Chondrocyte (in vitro differentiated cells): ENCODE data around the gene SERPINB7. TPM values are rescaled to one million over a fixed set of nuclear protein-coding genes. Genes with fewer than 3 reads are reported as not detected.

Experiments used
- DNase-seq: peaks from one replicate; pipeline ENCODE4 v3.0.0; 2021; ENCODE audit warnings: mixed read lengths, low spot score
- H3K27ac Mint-ChIP-seq: one replicate; pipeline ENCODE4 v1.8.0; 2021; ENCODE audit warnings: mild to moderate bottlenecking, moderate library complexity, mixed read lengths; ENCODE audit not compliant: unreplicated experiment
- H3K27me3 Mint-ChIP-seq: 2 replicates; pipeline ENCODE4 v1.8.0; 2021; ENCODE audit warnings: low read depth, mixed read lengths
- H3K36me3 Mint-ChIP-seq: 2 replicates; pipeline ENCODE4 v1.8.0; 2021; ENCODE audit warnings: low read depth, mixed read lengths
- H3K4me1 Mint-ChIP-seq: 2 replicates; pipeline ENCODE4 v1.8.0; 2021; ENCODE audit warnings: low read depth, mild to moderate bottlenecking, mixed read lengths
- H3K4me3 Mint-ChIP-seq: one replicate; pipeline ENCODE4 v1.8.0; 2021; ENCODE audit warnings: mild to moderate bottlenecking, moderate library complexity, mixed read lengths; ENCODE audit not compliant: unreplicated experiment
- H3K9me3 Mint-ChIP-seq: 2 replicates; pipeline ENCODE4 v1.8.0; 2021; ENCODE audit warnings: low read depth, mixed read lengths
- CTCF ChIP-seq: fragments of 200-600 bp; sonication (generic); IDR thresholded peaks from 2 replicates; pipeline ENCODE4 v1.5.0; 2021; ENCODE audit warnings: antibody characterized with exemption, mild to moderate bottlenecking, moderate library complexity
- total RNA-seq: library from RNA; stranded (reverse); gene quantifications from 3 replicates; pipeline ENCODE4 v1.2.1, GENCODE V29; 2021

Gene SERPINB7
- total RNA-seq, 1 donor from 2014 or later: not detected

GRCh38 chr18:63837590-63837989 lies 62.4 kb downstream of the SERPINB7 start:
- H3K4me1 Mint-ChIP-seq: no peaks in the 10 kb centered on the region
- no peaks in the 10 kb centered on the region for H3K9me3 Mint-ChIP-seq
- no peaks in the 10 kb centered on the region for H3K36me3 Mint-ChIP-seq
- H3K27ac Mint-ChIP-seq: no peak overlapping the region
- TF ChIP-seq CTCF: no peak
- DNase-seq: no peak
- no peak overlapping the region for H3K4me3 Mint-ChIP-seq
- peaks cover 39% of the 10 kb centered on the region for H3K27me3 Mint-ChIP-seq

GRCh38 chr18:63843008-63843407 lies 67.8 kb downstream of the SERPINB7 start:
- H3K9me3 Mint-ChIP-seq: no peaks in the 10 kb centered on the region
- H3K36me3 Mint-ChIP-seq: no peaks in the 10 kb centered on the region
- no peak overlapping the region for H3K27ac Mint-ChIP-seq
- H3K4me3 Mint-ChIP-seq: no peak overlapping the region
- no peaks in the 10 kb centered on the region for H3K4me1 Mint-ChIP-seq
- DNase-seq: no peak
- no peak for TF ChIP-seq CTCF
- H3K27me3 Mint-ChIP-seq: peaks cover 46% of the 10 kb centered on the region

- peak; percentile 80 for TF ChIP-seq CTCF
- Mint-ChIP-seq H3K4me1 (no peaks in the 10 kb centered on the region), H3K27me3 (peaks cover 47% of the 10 kb centered on the region), H3K4me3 (no peak overlapping the region), H3K27ac (no peak overlapping the region), H3K36me3 (no peaks in the 10 kb centered on the region), H3K9me3 (no peaks in the 10 kb centered on the region)
- no peak for DNase-seq
Observed at GRCh38 chr18:63844254-63844653, 69.0 kb downstream of the SERPINB7 start.

GRCh38 chr18:63848159-63848558 lies 72.9 kb downstream of the SERPINB7 start:
- H3K27ac Mint-ChIP-seq: no peak overlapping the region
- DNase-seq: no peak

GRCh38 chr18:63850020-63850419 lies 74.8 kb downstream of the SERPINB7 start:
- H3K27ac Mint-ChIP-seq: no peak overlapping the region

More at GRCh38 chr18:63848159-63848558, 72.9 kb downstream of the SERPINB7 start:
- H3K4me1 Mint-ChIP-seq: no peaks in the 10 kb centered on the region
- peak; percentile 83 for TF ChIP-seq CTCF
- peaks cover 31% of the 10 kb centered on the region for H3K27me3 Mint-ChIP-seq
- no peak overlapping the region for H3K4me3 Mint-ChIP-seq
- no peaks in the 10 kb centered on the region for H3K9me3 Mint-ChIP-seq
- H3K36me3 Mint-ChIP-seq: no peaks in the 10 kb centered on the region

More at GRCh38 chr18:63850020-63850419, 74.8 kb downstream of the SERPINB7 start:
- Mint-ChIP-seq H3K9me3 (peaks cover 2% of the 10 kb centered on the region), H3K4me1 (no peaks in the 10 kb centered on the region), H3K36me3 (no peaks in the 10 kb centered on the region), H3K4me3 (no peak overlapping the region), H3K27me3 (peaks cover 27% of the 10 kb centered on the region)
- peak; percentile 73 for TF ChIP-seq CTCF
- DNase-seq: no peak
